ENCODE results near the gene FUT2. TPM values are rescaled to one million over a fixed set of nuclear protein-coding genes. Genes with fewer than 3 reads are reported as not detected.
"Not testable (repeated sequence)": the region's sequence is repeated elsewhere in the genome, so short reads cannot be mapped to it uniquely, and the experiment has no call there.

The FUT2 gene
- total RNA-seq, 2 experiments from 2014 or later, result not detected

GRCh38 chr19:48714759-48715675, 19.2 kb downstream of the FUT2 start:
- TF ChIP-seq CTCF (IDR thresholded peaks at IDR 0.05), result no peak
- Mint-ChIP-seq H3K36me3 (ENCODE audit: low read depth) (no peaks in the 10 kb centered on the region), H3K9me3 (peaks cover 4% of the 10 kb centered on the region), H3K27ac (peak overlapping the region; percentile 87), H3K4me3 (peak overlapping the region; percentile 84), H3K27me3 (no peaks in the 10 kb centered on the region), H3K4me1 (ENCODE audit: low read depth) (peaks cover 8% of the 10 kb centered on the region)
- POLR2A ChIA-PET, result interaction anchor here (0.7 kb wide), 1 partner anchor 834 kb away, joined by 3 read pairs; no protein-coding TSS in a partner anchor
- intact Hi-C loops (cut with micrococcal nuclease), result no loop called here
- ATAC-seq (no peak), DNase-seq (no peak)
- CTCF ChIA-PET, result interaction anchor here (1.0 kb wide), 2 partner anchors 10 to 24 kb away, joined by 3 read pairs; no protein-coding TSS in a partner anchor

- Mint-ChIP-seq H3K27ac (no peak overlapping the region), H3K27me3 (no peaks in the 10 kb centered on the region), H3K36me3 (ENCODE audit: low read depth) (no peaks in the 10 kb centered on the region), H3K9me3 (peaks cover 4% of the 10 kb centered on the region), H3K4me3 (peak overlapping the region; percentile 35), H3K4me1 (ENCODE audit: low read depth) (peaks cover 10% of the 10 kb centered on the region)
- ATAC-seq, result no peak
- intact Hi-C loops (cut with micrococcal nuclease), result no loop called here
- ChIA-PET CTCF (interaction anchor here (0.6 to 1.1 kb wide), 2 partner anchors 40 to 159 kb away, joined by 3 read pairs; no protein-coding TSS in a partner anchor), POLR2A (interaction anchor here (1.4 kb wide), 1 partner anchor 9 kb away, joined by 3 read pairs; no protein-coding TSS in a partner anchor)
- no peak for TF ChIP-seq CTCF (IDR thresholded peaks at IDR 0.05)
- no peak for DNase-seq
These were observed 20.0 kb downstream of the FUT2 start for GRCh38 chr19:48715681-48716171.

GRCh38 chr19:48716562-48717291, 21.0 kb downstream of the FUT2 start:
- peaks cover 10% of the 10 kb centered on the region for H3K4me1 Mint-ChIP-seq (ENCODE audit: low read depth)
- ChIA-PET POLR2A (interaction anchor here (1.4 kb wide), 1 partner anchor 8 kb away, joined by 3 read pairs; no protein-coding TSS in a partner anchor), CTCF (interaction anchor here (1.1 kb wide), 1 partner anchor 41 kb away, joined by 3 read pairs; no protein-coding TSS in a partner anchor)
- TF ChIP-seq CTCF (IDR thresholded peaks at IDR 0.05), result no peak
- no peak overlapping the region for H3K27ac Mint-ChIP-seq
- H3K36me3 Mint-ChIP-seq (ENCODE audit: low read depth), result no peaks in the 10 kb centered on the region
- no peak for DNase-seq
- no peaks in the 10 kb centered on the region for H3K27me3 Mint-ChIP-seq
- intact Hi-C loops (cut with micrococcal nuclease), result no loop called here
- no peak overlapping the region for H3K4me3 Mint-ChIP-seq
- no peak for ATAC-seq
- H3K9me3 Mint-ChIP-seq, result no peaks in the 10 kb centered on the region

- H3K27ac Mint-ChIP-seq; H3K27me3 Mint-ChIP-seq; POLR2A ChIA-PET; DNase-seq; CTCF ChIA-PET; ATAC-seq; H3K36me3 Mint-ChIP-seq (ENCODE audit: low read depth); intact Hi-C loops (cut with micrococcal nuclease); H3K4me3 Mint-ChIP-seq; H3K9me3 Mint-ChIP-seq: not testable (repeated sequence)
- H3K4me1 Mint-ChIP-seq (ENCODE audit: low read depth), result peaks cover 11% of the 10 kb centered on the region
These were observed 22.3 kb downstream of the FUT2 start for GRCh38 chr19:48718106-48718505.

GRCh38 chr19:48718711-48719231, 23.0 kb downstream of the FUT2 start:
- TF ChIP-seq CTCF (IDR thresholded peaks at IDR 0.05), result no peak
- ChIA-PET CTCF (no interaction called here), POLR2A (no interaction called here)
- intact Hi-C loops (cut with micrococcal nuclease), result no loop called here
- DNase-seq (no peak), ATAC-seq (no peak)
- Mint-ChIP-seq H3K27ac (no peak overlapping the region), H3K27me3 (no peaks in the 10 kb centered on the region), H3K4me3 (no peak overlapping the region), H3K9me3 (no peaks in the 10 kb centered on the region), H3K36me3 (ENCODE audit: low read depth) (no peaks in the 10 kb centered on the region), H3K4me1 (ENCODE audit: low read depth) (peaks cover 10% of the 10 kb centered on the region)
